Kidney (tissue), 14 donors: Measurements from ENCODE around the gene DNHD1. TPM values are rescaled to one million over a fixed set of nuclear protein-coding genes. Genes with fewer than 3 reads are reported as not detected.

ENCODE experiments used
- DNase-seq, 5 donors: peaks; one replicate each; pipeline ENCODE4 v3.0.0-alpha.2; 2013 to 2020
- FAIRE-seq: peaks from 2 replicates; lab custom pipeline; 2012; peaks lifted over from hg19 to GRCh38; lab: Jason Lieb, UNC
- H3K27ac ChIP-seq, 2 donors: one replicate each; pipeline ENCODE4 v1.7.0; 2013; ENCODE audit warnings: low read depth in 2 of 2, low read length in 2 of 2, inconsistent platforms in 1 of 2
- H3K27me3 ChIP-seq: one replicate; pipeline ENCODE4 v1.7.1; 2013; ENCODE audit warnings: low read length, inconsistent platforms; ENCODE audit not compliant: control insufficient read depth, insufficient read depth
- H3K36me3 ChIP-seq, 3 donors: one replicate each; pipeline versions ENCODE4 v1.7.0 to v1.7.1; 2013; ENCODE audit warnings: low read length in 3 of 3, control low read depth in 1 of 3, inconsistent platforms in 1 of 3; ENCODE audit not compliant: insufficient read depth in 3 of 3, control insufficient read depth in 2 of 3
- H3K4me1 ChIP-seq, 3 donors: one replicate each; pipeline versions ENCODE4 v1.7.0 to v1.7.1; 2013; ENCODE audit warnings: low read length in 3 of 3, inconsistent platforms in 1 of 3, low read depth in 1 of 3; ENCODE audit not compliant: control insufficient read depth in 2 of 3, insufficient read depth in 2 of 3
- H3K4me3 ChIP-seq, 3 donors: one replicate each; pipeline versions ENCODE4 v1.7.0 to v1.8.1; 2013; ENCODE audit warnings: low read length in 3 of 3, control low read depth in 1 of 3, inconsistent platforms in 1 of 3
- H3K9ac ChIP-seq, 3 donors: one replicate each; pipeline versions ENCODE4 v1.7.0 to v1.7.1; 2013; ENCODE audit warnings: low read length in 3 of 3, control low read depth in 1 of 3, inconsistent platforms in 1 of 3
- H3K9me3 ChIP-seq, 3 donors: one replicate each; pipeline versions ENCODE4 v1.7.0 to v1.7.1; 2013; ENCODE audit warnings: low read length in 3 of 3, control low read depth in 1 of 3, inconsistent platforms in 1 of 3; ENCODE audit not compliant: control insufficient read depth in 2 of 3, insufficient read depth in 1 of 3
- CTCF ChIP-seq: IDR thresholded peaks from 3 replicates; pipeline ENCODE4 v1.5.1; 2012; ENCODE audit warnings: mild to moderate bottlenecking, moderate library complexity, borderline replicate concordance; ENCODE audit not compliant: insufficient read depth; ENCODE audit errors: extremely low read depth
- intact Hi-C: fragments of 100-400 bp; cut with DNase I; formaldehyde crosslinking; loops from one replicate; pipeline ENCODE4 v1.11.1; 2022
- polyA plus RNA-seq: library from polyadenylated mRNA; stranded (reverse); fragments of 350-450 nt; fragmentation: Illumina TruSeq; extraction: RNeasy Lipid Tissue Mini Kit (QIAGEN cat#74804); gene quantifications from one replicate; pipeline ENCODE4 v1.2.3, GENCODE V29; 2014; ENCODE audit warnings: low read depth, low replicate concordance; ENCODE audit not compliant: insufficient read depth
- total RNA-seq: library from RNA; stranded (reverse); fragmentation: NEBNext Ultra II Directional; extraction: Animal tissue kit (Norgen Biotek cat#: 25700); gene quantifications from one replicate; pipeline ENCODE4 v1.2.1, GENCODE V29; 2021
- donor health status: control.
- donor health status: control.
- donor health status: control.
- donor health status: control.
- donor health status: control.
- donor health status: DM: yes; HTN: yes; CAD: no.
- donor health status: Normal renal cell carcinoma (clear cell type).

The DNHD1 gene
- total and polyA plus RNA-seq, 2 donors from 2014 or later = 3.5 to 10.1 TPM

- Histone ChIP-seq H3K9ac (peak overlapping the region in 1 of 3 donors; percentile 31), H3K4me1 (peaks cover 3 to 26% (median 13%) of the 10 kb centered on the region in 3 donors), H3K36me3 (peaks cover 0 to 7% (median 6%) of the 10 kb centered on the region in 3 donors), H3K27me3 (no peaks in the 10 kb centered on the region), H3K4me3 (peak overlapping the region in 2 of 3 donors; percentile 22 to 46), H3K27ac (no peak overlapping the region), H3K9me3 (no peaks in the 10 kb centered on the region)
- DNase-seq (peak in 1 of 5 donors; percentile 63), FAIRE-seq (no peak)
- TF ChIP-seq CTCF = no peak
- intact Hi-C loops = no loop called here
Measured at GRCh38 chr11:6472934-6473333, 24.1 kb upstream of the DNHD1 start.

GRCh38 chr11:6473451-6474412 lies 23.3 kb upstream of the DNHD1 start, which contains the start of gene TRIM3:
Gene TRIM3 (minus strand): TSS chr11:6473941. CDS start chr11:6465695, 8,246 bp downstream.
- DNase-seq (peak; percentile 93 to 99 (median 96)), FAIRE-seq (no peak)
- H3K36me3 ChIP-seq = peaks cover 0 to 14% (median 14%) of the 10 kb centered on the region in 3 donors
- peaks cover 3 to 26% (median 13%) of the 10 kb centered on the region in 3 donors for H3K4me1 ChIP-seq
- H3K27ac ChIP-seq = peak within 1 kb of the TSS; percentile 85 to 98
- TF ChIP-seq CTCF = no peak
- no peaks in the 10 kb centered on the region for H3K27me3 ChIP-seq
- H3K4me3 ChIP-seq = peak within 1 kb of the TSS; percentile 76 to 84 (median 79)
- intact Hi-C loops = no loop called here
- peak within 1 kb of the TSS; percentile 58 to 91 (median 86) for H3K9ac ChIP-seq
- no peaks in the 10 kb centered on the region for H3K9me3 ChIP-seq

- Histone ChIP-seq H3K27me3 (no peaks in the 10 kb centered on the region), H3K36me3 (peaks cover 0 to 16% (median 15%) of the 10 kb centered on the region in 3 donors), H3K9me3 (no peaks in the 10 kb centered on the region), H3K4me3 (peak overlapping the region; percentile 62 to 79 (median 76)), H3K4me1 (peaks cover 2 to 20% (median 10%) of the 10 kb centered on the region in 3 donors), H3K9ac (peak overlapping the region; percentile 30 to 91 (median 84)), H3K27ac (peak overlapping the region; percentile 85 to 98)
- no peak for DNase-seq
- TF ChIP-seq CTCF = no peak
- intact Hi-C loops = no loop called here
- FAIRE-seq = no peak
Measured at GRCh38 chr11:6474413-6474792, 22.7 kb upstream of the DNHD1 start.
